ENCODE measurements around the gene NSG1.

The NSG1 gene, protein sequence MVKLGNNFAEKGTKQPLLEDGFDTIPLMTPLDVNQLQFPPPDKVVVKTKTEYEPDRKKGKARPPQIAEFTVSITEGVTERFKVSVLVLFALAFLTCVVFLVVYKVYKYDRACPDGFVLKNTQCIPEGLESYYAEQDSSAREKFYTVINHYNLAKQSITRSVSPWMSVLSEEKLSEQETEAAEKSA

GRCh38 chr4:4386736-4387392 is at the start of gene NSG1:
Gene NSG1, plus strand, starts transcription at chr4:4387102. Its CDS starts 528 bp downstream, at chr4:4387630.
- no peak for DNase-seq (ENCODE audit: low read depth)

- DNase-seq (ENCODE audit: low read depth): no peak
Measured at GRCh38 chr4:4338210-4339001, 48.5 kb upstream of the NSG1 start.

DNA sequence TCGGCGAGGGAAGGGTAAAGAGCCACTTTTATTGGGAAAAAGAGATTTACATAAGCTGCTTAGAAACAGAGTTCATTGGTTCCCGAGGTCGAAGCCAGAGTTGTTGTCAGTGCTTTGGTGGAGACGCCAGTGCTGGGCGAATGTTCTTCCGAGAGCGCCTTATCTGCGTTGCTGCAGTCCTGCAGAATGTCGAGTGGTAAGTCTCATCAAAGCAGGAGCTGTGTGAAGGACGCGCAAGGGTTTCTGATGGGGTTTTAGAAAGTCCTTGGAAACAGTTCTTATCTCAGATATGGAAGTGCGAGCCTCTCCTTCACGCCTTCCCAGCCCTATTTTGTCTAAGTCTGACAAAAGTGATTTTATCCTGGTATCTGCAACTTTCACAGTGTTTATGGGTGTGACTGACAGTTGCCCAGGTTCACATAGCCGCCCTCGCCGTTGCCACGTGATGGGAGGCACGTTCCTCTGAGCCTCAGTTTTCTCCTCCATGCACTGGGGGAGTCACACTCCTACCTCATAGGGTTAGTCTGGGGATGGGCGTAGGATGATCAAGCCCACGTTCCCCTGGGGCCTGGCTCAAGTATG is 47.3 kb upstream of the NSG1 start:
- DNase-seq (ENCODE audit: low read depth): no peak

- no peak for DNase-seq (ENCODE audit: low read depth)
Measured at GRCh38 chr4:4341861-4342650, 44.8 kb upstream of the NSG1 start.

- no peak for DNase-seq (ENCODE audit: low read depth)
Measured at GRCh38 chr4:4343038-4343437, 43.9 kb upstream of the NSG1 start.

GRCh38 chr4:4344915-4345527 is 41.9 kb upstream of the NSG1 start:
- DNase-seq (ENCODE audit: low read depth): no peak

- DNase-seq (ENCODE audit: low read depth): no peak
Measured at GRCh38 chr4:4347585-4347984, 39.3 kb upstream of the NSG1 start.

DNA sequence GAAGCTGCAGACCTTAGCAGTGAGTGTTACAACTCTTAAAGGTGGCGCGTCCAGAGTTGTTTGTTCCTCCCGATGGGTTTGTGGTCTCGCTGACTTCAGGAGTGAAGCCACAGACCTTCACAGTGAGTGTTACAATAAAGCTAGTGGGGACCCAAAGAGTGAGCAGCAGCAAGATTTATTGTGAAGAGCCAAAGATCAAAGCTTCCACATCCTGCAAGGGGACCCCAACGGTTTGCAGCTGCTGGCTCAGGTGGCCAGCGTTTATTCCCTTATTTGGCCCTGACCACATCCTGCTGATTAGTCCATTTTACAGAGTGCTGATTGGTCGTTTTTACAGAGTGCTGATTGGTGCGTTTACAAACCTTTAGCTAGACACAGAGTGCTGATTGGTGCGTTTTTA is 38.3 kb upstream of the NSG1 start:
- peak; percentile 1 for DNase-seq (ENCODE audit: low read depth)

DNA sequence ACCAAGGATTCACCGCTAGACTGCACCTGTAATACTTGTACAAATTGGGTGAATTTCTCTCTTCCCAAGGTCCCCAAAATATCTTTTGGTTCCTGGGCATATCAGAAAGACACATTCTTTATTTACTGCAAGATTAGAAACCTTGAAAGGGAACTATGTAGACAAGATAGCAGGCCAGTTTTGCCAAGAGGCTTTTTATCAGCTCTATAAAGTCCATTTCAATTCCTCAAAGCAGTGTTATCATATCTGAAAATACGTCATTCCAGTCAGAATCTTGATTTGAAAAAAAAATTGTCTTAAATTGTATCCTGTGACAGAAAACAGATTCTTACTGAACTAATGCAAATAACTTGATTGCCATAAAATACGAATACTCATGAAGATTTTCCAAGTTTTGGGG is 37.0 kb upstream of the NSG1 start:
- DNase-seq (ENCODE audit: low read depth): no peak

DNA sequence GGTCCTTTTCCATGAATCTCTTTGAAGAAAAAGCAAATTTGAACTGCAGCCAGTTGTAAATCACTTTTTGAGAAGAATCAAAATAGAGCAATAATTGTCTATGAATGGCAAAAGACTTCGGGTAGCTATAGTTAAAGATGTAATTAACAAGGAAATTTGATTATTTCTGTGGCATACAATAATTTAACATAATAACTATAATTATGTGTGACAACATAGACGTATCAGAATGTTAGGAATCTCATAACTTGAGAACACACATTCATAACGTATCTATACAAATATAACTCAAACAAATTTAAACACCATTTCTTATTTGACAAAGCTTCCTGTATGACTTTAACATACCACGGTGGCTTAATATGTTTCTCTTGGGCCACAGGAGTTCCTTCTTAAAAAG is 36.0 kb upstream of the NSG1 start:
- DNase-seq (ENCODE audit: low read depth): no peak

GRCh38 chr4:4355302-4355701 is 31.6 kb upstream of the NSG1 start:
- DNase-seq (ENCODE audit: low read depth): no peak

DNA sequence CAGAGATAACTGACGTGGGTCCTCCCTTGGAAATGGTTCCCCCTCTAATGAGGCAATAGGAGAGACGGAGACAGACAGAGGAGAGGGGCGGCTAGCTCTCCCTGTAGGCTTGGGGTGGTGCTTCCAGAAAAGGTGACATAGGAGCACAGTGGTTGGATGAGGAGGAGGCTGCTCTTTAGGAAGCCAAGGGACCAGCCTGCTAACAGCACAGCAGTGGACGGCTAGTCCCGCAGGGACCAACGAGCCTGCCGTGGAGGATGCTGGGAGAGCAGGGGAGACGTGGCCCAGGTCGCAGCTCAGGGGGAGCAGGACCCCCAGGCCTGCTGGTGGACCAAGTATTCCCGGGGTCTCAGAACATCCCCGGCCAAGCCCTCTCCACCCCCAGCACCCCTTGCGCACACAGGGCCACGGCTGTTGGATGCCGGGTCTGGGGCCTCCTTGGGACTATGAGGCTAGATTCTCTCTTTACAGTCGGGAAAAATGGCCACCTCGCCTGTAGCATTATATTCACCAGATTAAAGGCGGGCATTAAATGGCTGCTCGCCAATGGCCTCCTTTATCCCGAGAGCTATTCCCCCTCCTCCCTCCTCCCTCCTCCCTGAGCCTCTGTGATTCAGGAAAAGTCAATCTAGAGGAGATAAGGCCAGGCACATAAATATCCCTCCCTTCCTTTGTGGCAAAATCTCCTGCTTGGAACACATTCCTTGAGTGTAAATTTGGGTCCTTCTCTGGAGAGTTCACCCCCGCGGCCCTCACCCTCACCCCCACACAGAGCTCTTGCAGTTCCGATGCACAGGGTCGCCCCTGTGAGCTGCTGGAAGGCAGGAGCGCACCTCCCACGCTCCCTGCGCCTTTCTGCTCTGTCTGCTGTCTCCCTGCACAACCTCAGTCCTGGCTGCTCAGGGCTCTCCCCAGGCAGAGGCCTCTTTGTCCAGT is 30.5 kb upstream of the NSG1 start:
- DNase-seq (ENCODE audit: low read depth): no peak

DNA sequence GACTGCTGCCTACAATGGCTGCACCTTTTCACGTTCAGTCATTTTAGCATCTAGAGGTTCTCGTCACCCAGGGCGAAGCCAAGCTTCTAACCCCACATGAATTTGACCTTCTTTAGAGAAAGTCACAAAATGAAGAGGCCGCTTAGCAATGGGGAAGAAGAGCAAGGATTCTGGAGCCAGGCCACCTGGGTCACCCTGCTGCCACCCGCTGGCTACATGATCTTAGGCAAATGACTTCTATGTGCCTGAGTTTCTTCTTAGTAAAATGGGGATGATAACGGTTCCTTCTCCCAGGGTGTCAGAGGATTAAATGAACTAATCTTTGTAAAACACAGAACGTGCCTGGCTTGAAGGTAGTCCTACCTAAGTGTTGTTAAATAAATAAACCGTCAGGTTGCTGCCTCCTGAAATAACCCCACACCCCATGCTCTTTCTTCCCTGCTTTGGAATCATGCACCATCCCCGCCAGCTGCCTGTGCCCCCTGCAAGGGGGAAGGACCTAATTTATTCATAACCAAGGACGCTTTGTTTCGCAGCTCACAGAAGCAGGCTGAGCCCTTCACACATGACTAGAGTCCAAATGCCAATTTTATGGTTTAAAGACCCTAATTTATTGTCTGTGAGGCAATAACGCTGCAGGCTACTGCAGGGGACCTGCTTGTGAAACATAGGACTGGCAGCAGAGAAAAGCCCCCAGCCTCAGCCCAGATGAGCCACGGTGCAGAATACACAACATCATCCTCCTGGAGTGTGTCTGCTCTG is 28.6 kb upstream of the NSG1 start:
- DNase-seq (ENCODE audit: low read depth): no peak

- DNase-seq (ENCODE audit: low read depth): no peak
Measured at GRCh38 chr4:4361883-4362282, 25.0 kb upstream of the NSG1 start.

GRCh38 chr4:4362991-4363697 is 23.8 kb upstream of the NSG1 start:
- DNase-seq (ENCODE audit: low read depth): no peak

DNA sequence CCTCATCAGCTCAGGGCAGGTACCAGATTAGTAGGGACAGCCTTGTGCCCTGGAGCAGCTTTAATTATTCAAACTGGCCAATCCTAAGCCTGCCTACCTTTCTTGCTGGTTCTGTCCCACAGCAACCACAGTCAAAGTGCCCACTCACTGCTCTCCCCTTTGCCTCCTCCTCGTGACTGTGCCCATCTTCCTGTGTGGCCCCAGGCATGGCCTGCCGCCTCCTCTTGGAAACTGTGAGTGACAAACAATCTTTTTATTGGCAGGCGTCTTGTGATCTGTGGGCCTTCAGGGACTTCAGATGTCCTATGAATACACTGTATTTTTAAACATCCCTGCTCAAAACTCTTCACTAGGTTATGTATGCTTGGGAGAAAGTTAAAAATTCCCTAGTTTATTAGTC is 22.8 kb upstream of the NSG1 start:
- no peak for DNase-seq (ENCODE audit: low read depth)

GRCh38 chr4:4364486-4365208 is 22.3 kb upstream of the NSG1 start:
- no peak for DNase-seq (ENCODE audit: low read depth)

GRCh38 chr4:4368809-4369580 is 17.9 kb upstream of the NSG1 start:
- no peak for DNase-seq (ENCODE audit: low read depth)
